Panc1 (cell line): ENCODE data around the gene SLC43A1. TPM values are rescaled to one million over a fixed set of nuclear protein-coding genes. Genes with fewer than 3 reads are reported as not detected.

Experiments
- ATAC-seq: fragments of 200-7000 bp; cut with Tn5 transposase; 2 replicates; pipeline ENCODE4 v1.9.1; 2020; ENCODE audit warnings: mild to moderate bottlenecking, moderate library complexity
- BruUV-seq: library from RNA; stranded (reverse); fragments of 400-500 nt; replicated peaks from 2 replicates; lab custom pipeline; 2021; lab: Mats Ljungman, UMichigan
- CTCF ChIA-PET: fragments of 300-600 bp; sonication (Branson Sonifier 250); formaldehyde crosslinking; loops from one replicate; lab custom pipeline; 2022; ENCODE audit warnings: antibody characterized with exemption; lab: Charles Lee
- POLR2A ChIA-PET: fragments of 300-600 bp; sonication (Branson Sonifier 250); formaldehyde crosslinking; loops from one replicate; lab custom pipeline; 2022; ENCODE audit warnings: antibody characterized with exemption; lab: Charles Lee
- DNase-seq: peaks from one replicate; pipeline ENCODE4 v3.0.0-alpha.2; 2010; ENCODE audit warnings: low read depth, low spot score
- H3K27ac ChIP-seq: 2 replicates; pipeline ENCODE4 v1.5.1; 2011; ENCODE audit warnings: mild to moderate bottlenecking, low read length, inconsistent platforms
- H3K27me3 ChIP-seq: fragments of 200-500 bp; sonication (Bioruptor generic); 2 replicates; pipeline ENCODE4 v1.6.0; 2014; ENCODE audit warnings: low read length, inconsistent platforms; ENCODE audit not compliant: control insufficient read depth, insufficient read depth
- H3K36me3 ChIP-seq: fragments of 200-500 bp; sonication (Bioruptor generic); 2 replicates; pipeline ENCODE4 v1.5.1; 2014; ENCODE audit warnings: inconsistent platforms, mild to moderate bottlenecking, low read length, moderate library complexity; ENCODE audit not compliant: control insufficient read depth, insufficient read depth
- H3K4me1 ChIP-seq: 2 replicates; pipeline ENCODE4 v1.5.1; 2011; ENCODE audit warnings: inconsistent platforms, mild to moderate bottlenecking, low read length, moderate library complexity; ENCODE audit not compliant: control insufficient read depth, insufficient read depth
- H3K4me3 ChIP-seq, 2 experiments: 2 replicates each; pipeline ENCODE4 v1.5.1; 2011 to 2012; ENCODE audit warnings: low read depth in 2 of 2, low read length in 2 of 2, mild to moderate bottlenecking in 2 of 2, inconsistent platforms in 1 of 2, moderate library complexity in 1 of 2
- H3K9me3 ChIP-seq: fragments of 200-500 bp; sonication (Bioruptor generic); 2 replicates; pipeline ENCODE4 v1.5.1; 2014; ENCODE audit warnings: low read depth, mild to moderate bottlenecking, inconsistent platforms, low read length, moderate library complexity; ENCODE audit not compliant: control insufficient read depth, insufficient read depth
- POLR2AphosphoS5 ChIP-seq: IDR thresholded peaks from 2 replicates; pipeline ENCODE4 v1.6.1; 2012; ENCODE audit warnings: mild to moderate bottlenecking, low read depth, low read length, moderate library complexity
- SIN3A ChIP-seq: IDR thresholded peaks from 2 replicates; pipeline ENCODE4 v1.6.1; 2012; ENCODE audit warnings: low read depth, mild to moderate bottlenecking, low read length, moderate library complexity, borderline replicate concordance; ENCODE audit not compliant: insufficient read depth
- TCF7L2 ChIP-seq: IDR thresholded peaks from 2 replicates; pipeline ENCODE4 v1.6.1; 2011; ENCODE audit warnings: mild to moderate bottlenecking, low read depth, low read length, inconsistent platforms
- in situ Hi-C: cut with HindIII; loops from 2 replicates; pipeline ENCODE4 v1.10.0; 2016; ENCODE audit warnings: low sequenced_read_pairs, low pct_unique_long_range_greater_than_20kb
- intact Hi-C: fragments of 100-400 bp; cut with micrococcal nuclease; formaldehyde crosslinking; loops from one replicate; pipeline ENCODE4 v1.10.0; 2022; ENCODE audit not compliant: unreplicated experiment
- total RNA-seq: library from RNA; stranded (reverse); gene quantifications from one replicate; pipeline ENCODE4 v1.2.1, GENCODE V29; 2021; ENCODE audit not compliant: unreplicated experiment
- TF ChIP-seq, protein P1 (sequence below): fragments of 450-650 bp; IDR thresholded peaks from 2 replicates; pipeline ENCODE4 v1.5.1; 2017; ENCODE audit warnings: mild to moderate bottlenecking
- TF ChIP-seq, protein P2 (sequence below), 2 experiments: IDR thresholded peaks; 2 replicates each; pipeline ENCODE4 v1.6.1; 2011 to 2012; ENCODE audit warnings: low read depth in 2 of 2, control low read depth in 1 of 2, low read length in 1 of 2, mild to moderate bottlenecking in 1 of 2, moderate library complexity in 1 of 2; ENCODE audit not compliant: insufficient read depth in 1 of 2

The SLC43A1 gene
- total RNA-seq, 1 experiment from 2014 or later: 2.0 TPM

DNA sequence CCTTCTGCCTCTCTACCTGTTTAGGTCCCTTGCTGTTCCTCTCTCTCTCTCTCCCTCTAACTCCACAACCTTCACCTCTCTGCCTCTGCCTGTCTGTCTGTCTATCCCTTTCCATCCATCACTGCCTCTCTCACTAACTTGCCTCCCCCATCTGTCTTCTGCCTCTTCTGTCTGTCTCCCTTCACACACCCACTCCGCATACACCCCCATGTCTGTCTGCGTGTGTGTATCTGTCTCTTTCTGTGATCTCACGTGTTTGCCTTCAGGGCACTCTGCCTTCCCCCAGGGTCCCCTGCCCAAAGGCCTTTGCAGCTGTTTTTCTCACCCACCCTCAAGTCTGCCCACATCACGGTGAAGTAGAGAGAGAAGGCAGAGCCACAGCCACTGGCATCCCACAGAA lies 47.2 kb downstream of the SLC43A1 start:
- intact Hi-C loops (no loop called here), in situ Hi-C loops (no loop called here)
- TF ChIP-seq SIN3A (no peak), POLR2AphosphoS5 (no peak), TCF7L2 (no peak)
- TF ChIP-seq, protein P1, sequence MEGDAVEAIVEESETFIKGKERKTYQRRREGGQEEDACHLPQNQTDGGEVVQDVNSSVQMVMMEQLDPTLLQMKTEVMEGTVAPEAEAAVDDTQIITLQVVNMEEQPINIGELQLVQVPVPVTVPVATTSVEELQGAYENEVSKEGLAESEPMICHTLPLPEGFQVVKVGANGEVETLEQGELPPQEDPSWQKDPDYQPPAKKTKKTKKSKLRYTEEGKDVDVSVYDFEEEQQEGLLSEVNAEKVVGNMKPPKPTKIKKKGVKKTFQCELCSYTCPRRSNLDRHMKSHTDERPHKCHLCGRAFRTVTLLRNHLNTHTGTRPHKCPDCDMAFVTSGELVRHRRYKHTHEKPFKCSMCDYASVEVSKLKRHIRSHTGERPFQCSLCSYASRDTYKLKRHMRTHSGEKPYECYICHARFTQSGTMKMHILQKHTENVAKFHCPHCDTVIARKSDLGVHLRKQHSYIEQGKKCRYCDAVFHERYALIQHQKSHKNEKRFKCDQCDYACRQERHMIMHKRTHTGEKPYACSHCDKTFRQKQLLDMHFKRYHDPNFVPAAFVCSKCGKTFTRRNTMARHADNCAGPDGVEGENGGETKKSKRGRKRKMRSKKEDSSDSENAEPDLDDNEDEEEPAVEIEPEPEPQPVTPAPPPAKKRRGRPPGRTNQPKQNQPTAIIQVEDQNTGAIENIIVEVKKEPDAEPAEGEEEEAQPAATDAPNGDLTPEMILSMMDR: no peak
- TF ChIP-seq, protein P2, sequence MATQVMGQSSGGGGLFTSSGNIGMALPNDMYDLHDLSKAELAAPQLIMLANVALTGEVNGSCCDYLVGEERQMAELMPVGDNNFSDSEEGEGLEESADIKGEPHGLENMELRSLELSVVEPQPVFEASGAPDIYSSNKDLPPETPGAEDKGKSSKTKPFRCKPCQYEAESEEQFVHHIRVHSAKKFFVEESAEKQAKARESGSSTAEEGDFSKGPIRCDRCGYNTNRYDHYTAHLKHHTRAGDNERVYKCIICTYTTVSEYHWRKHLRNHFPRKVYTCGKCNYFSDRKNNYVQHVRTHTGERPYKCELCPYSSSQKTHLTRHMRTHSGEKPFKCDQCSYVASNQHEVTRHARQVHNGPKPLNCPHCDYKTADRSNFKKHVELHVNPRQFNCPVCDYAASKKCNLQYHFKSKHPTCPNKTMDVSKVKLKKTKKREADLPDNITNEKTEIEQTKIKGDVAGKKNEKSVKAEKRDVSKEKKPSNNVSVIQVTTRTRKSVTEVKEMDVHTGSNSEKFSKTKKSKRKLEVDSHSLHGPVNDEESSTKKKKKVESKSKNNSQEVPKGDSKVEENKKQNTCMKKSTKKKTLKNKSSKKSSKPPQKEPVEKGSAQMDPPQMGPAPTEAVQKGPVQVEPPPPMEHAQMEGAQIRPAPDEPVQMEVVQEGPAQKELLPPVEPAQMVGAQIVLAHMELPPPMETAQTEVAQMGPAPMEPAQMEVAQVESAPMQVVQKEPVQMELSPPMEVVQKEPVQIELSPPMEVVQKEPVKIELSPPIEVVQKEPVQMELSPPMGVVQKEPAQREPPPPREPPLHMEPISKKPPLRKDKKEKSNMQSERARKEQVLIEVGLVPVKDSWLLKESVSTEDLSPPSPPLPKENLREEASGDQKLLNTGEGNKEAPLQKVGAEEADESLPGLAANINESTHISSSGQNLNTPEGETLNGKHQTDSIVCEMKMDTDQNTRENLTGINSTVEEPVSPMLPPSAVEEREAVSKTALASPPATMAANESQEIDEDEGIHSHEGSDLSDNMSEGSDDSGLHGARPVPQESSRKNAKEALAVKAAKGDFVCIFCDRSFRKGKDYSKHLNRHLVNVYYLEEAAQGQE (IDR thresholded peaks at IDR 0.05; ENCODE audit: insufficient read depth in 1 of 2, low read depth in 2 of 2, low read length in 1 of 2): no peak
- Histone ChIP-seq H3K27ac (no peak overlapping the region), H3K4me3 (no peak overlapping the region), H3K27me3 (no peaks in the 10 kb centered on the region), H3K4me1 (no peaks in the 10 kb centered on the region), H3K36me3 (no peaks in the 10 kb centered on the region), H3K9me3 (no peaks in the 10 kb centered on the region)
- POLR2A ChIA-PET: no interaction called here
- no peak for ATAC-seq
- BruUV-seq: no TSS peak
- CTCF ChIA-PET: no interaction called here
- no peak for DNase-seq

DNA sequence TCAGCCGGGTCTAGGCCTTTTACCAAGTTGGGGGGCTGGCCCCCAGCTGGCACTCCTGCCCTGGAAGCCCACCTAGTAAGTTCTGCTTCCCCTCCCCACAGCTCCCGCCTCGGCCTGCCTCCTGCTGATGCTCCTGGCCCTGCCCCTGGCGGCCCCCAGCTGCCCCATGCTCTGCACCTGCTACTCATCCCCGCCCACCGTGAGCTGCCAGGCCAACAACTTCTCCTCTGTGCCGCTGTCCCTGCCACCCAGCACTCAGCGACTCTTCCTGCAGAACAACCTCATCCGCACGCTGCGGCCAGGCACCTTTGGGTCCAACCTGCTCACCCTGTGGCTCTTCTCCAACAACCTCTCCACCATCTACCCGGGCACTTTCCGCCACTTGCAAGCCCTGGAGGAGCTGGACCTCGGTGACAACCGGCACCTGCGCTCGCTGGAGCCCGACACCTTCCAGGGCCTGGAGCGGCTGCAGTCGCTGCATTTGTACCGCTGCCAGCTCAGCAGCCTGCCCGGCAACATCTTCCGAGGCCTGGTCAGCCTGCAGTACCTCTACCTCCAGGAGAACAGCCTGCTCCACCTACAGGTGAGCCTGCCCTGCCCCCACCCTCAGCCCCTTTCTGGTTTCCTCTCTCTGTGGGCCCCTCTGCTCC lies 47.9 kb downstream of the SLC43A1 start:
- ChIA-PET POLR2A (no interaction called here), CTCF (no interaction called here)
- Histone ChIP-seq H3K36me3 (no peaks in the 10 kb centered on the region), H3K27ac (no peak overlapping the region), H3K27me3 (no peaks in the 10 kb centered on the region), H3K9me3 (no peaks in the 10 kb centered on the region), H3K4me1 (no peaks in the 10 kb centered on the region), H3K4me3 (no peak overlapping the region)
- ATAC-seq (no peak), DNase-seq (no peak)
- TF ChIP-seq POLR2AphosphoS5 (no peak), SIN3A (no peak), TCF7L2 (no peak)
- TF ChIP-seq, protein P2 (IDR thresholded peaks at IDR 0.05; ENCODE audit: insufficient read depth in 1 of 2, low read depth in 2 of 2, low read length in 1 of 2): no peak
- TF ChIP-seq, protein P1: no peak
- intact Hi-C loops: no loop called here
- BruUV-seq: no TSS peak
- in situ Hi-C loops: no loop called here
